Mesenchymal stem cell (in vitro differentiated cells and primary cell): Measurements from ENCODE around the gene MUC22.
"Not testable (repeated sequence)": the region's sequence is repeated elsewhere in the genome, so short reads cannot be mapped to it uniquely, and the experiment has no call there.

Experiments used
- DNase-seq: peaks from one replicate; pipeline ENCODE4 v3.0.0-alpha.2; 2013
- H2AFZ ChIP-seq: one replicate; pipeline ENCODE4 v1.6.1; 2013; ENCODE audit warnings: low read depth, mild to moderate bottlenecking, control low read depth, inconsistent platforms, low read length, moderate library complexity
- H2AK5ac ChIP-seq: 2 replicates; pipeline ENCODE4 v1.6.1; 2013; ENCODE audit warnings: low read length, moderate library complexity, mild to moderate bottlenecking, inconsistent platforms; ENCODE audit not compliant: severe bottlenecking
- H2BK120ac ChIP-seq: one replicate; pipeline ENCODE4 v1.6.1; 2013; ENCODE audit warnings: low read depth, mild to moderate bottlenecking, inconsistent platforms, low read length, moderate library complexity
- H2BK12ac ChIP-seq, 2 experiments: one replicate each; pipeline ENCODE4 v1.6.1; 2013; ENCODE audit warnings: inconsistent platforms in 2 of 2, low read length in 2 of 2, mild to moderate bottlenecking in 2 of 2, moderate library complexity in 2 of 2, control low read depth in 1 of 2
- H2BK15ac ChIP-seq: one replicate; pipeline ENCODE4 v1.6.1; 2013; ENCODE audit warnings: mild to moderate bottlenecking, low read depth, inconsistent platforms; ENCODE audit not compliant: poor library complexity, severe bottlenecking
- H2BK5ac ChIP-seq: 2 replicates; pipeline ENCODE4 v1.6.1; 2013; ENCODE audit warnings: low read depth, mild to moderate bottlenecking, low read length, control low read depth, inconsistent platforms; ENCODE audit not compliant: poor library complexity, severe bottlenecking
- H3K14ac ChIP-seq, 2 experiments: one replicate each; pipeline ENCODE4 v1.6.1; 2013; ENCODE audit warnings: inconsistent platforms in 2 of 2, low read length in 2 of 2, control low read depth in 1 of 2, mild to moderate bottlenecking in 1 of 2, moderate library complexity in 1 of 2
- H3K18ac ChIP-seq, 2 experiments: one replicate each; pipeline ENCODE4 v1.6.1; 2013; ENCODE audit warnings: inconsistent platforms in 2 of 2, low read length in 2 of 2, control low read depth in 1 of 2, low read depth in 1 of 2, mild to moderate bottlenecking in 1 of 2
- H3K23ac ChIP-seq, 2 experiments: one replicate each; pipeline ENCODE4 v1.6.1; 2013; ENCODE audit warnings: inconsistent platforms in 2 of 2, low read length in 2 of 2, mild to moderate bottlenecking in 2 of 2, moderate library complexity in 2 of 2, control low read depth in 1 of 2
- H3K27ac ChIP-seq: 2 replicates; pipeline ENCODE4 v1.5.1; 2013; ENCODE audit warnings: mild to moderate bottlenecking, moderate library complexity, low read length, control low read depth, inconsistent platforms; ENCODE audit not compliant: poor library complexity, severe bottlenecking
- H3K27me3 ChIP-seq, 2 experiments: 2 replicates each; pipeline versions ENCODE4 v1.6.1 to v1.7.0; 2013; ENCODE audit warnings: low read length in 2 of 2, mild to moderate bottlenecking in 2 of 2, moderate library complexity in 2 of 2, control low read depth in 1 of 2, inconsistent platforms in 1 of 2; ENCODE audit not compliant: control insufficient read depth in 1 of 2, insufficient read depth in 1 of 2
- H3K36me3 ChIP-seq, 2 experiments: 2 replicates each; pipeline versions ENCODE4 v1.6.1 to v1.7.0; 2013; ENCODE audit warnings: low read length in 2 of 2, control low read depth in 1 of 2, inconsistent platforms in 1 of 2, low read depth in 1 of 2, mild to moderate bottlenecking in 1 of 2; ENCODE audit not compliant: insufficient read depth in 2 of 2, control insufficient read depth in 1 of 2
- H3K4ac ChIP-seq, 2 experiments: one replicate each; pipeline ENCODE4 v1.6.1; 2013; ENCODE audit warnings: inconsistent platforms in 2 of 2, low read length in 2 of 2, mild to moderate bottlenecking in 2 of 2, moderate library complexity in 2 of 2, control low read depth in 1 of 2, low read depth in 1 of 2
- H3K4me1 ChIP-seq: 2 replicates; pipeline ENCODE4 v1.6.1; 2013; ENCODE audit warnings: low read depth, low read length, control low read depth; ENCODE audit not compliant: control insufficient read depth, insufficient read depth
- H3K4me2 ChIP-seq: 2 replicates; pipeline ENCODE4 v1.6.1; 2013; ENCODE audit warnings: low read length, mild to moderate bottlenecking, inconsistent platforms; ENCODE audit not compliant: poor library complexity, severe bottlenecking
- H3K4me3 ChIP-seq, 2 experiments: 2 replicates each; pipeline versions ENCODE4 v1.5.1 to v1.7.0; 2013; ENCODE audit warnings: low read length in 2 of 2, mild to moderate bottlenecking in 2 of 2, control low read depth in 1 of 2, low read depth in 1 of 2; ENCODE audit not compliant: insufficient read depth in 1 of 2
- H3K79me1 ChIP-seq: replicated peaks from 2 replicates; pipeline ENCODE4 v1.6.1; 2013; ENCODE audit warnings: mild to moderate bottlenecking, control low read depth, low read length, inconsistent platforms; ENCODE audit not compliant: poor library complexity, severe bottlenecking
- H3K9ac ChIP-seq: 2 replicates; pipeline ENCODE4 v1.7.0; 2013; ENCODE audit warnings: mild to moderate bottlenecking, low read length, moderate library complexity
- H3K9me3 ChIP-seq: 2 replicates; pipeline ENCODE4 v1.7.0; 2013; ENCODE audit warnings: mild to moderate bottlenecking, low read length; ENCODE audit not compliant: control insufficient read depth
- H4K8ac ChIP-seq: one replicate; pipeline ENCODE4 v1.6.1; 2013; ENCODE audit warnings: inconsistent platforms, mild to moderate bottlenecking, low read length, moderate library complexity
- H4K91ac ChIP-seq: one replicate; pipeline ENCODE4 v1.6.1; 2013; ENCODE audit warnings: mild to moderate bottlenecking, low read length, inconsistent platforms
- WGBS: methylation state at CpG from one replicate; pipeline ENCODE4 v1.1.7; 2013; ENCODE audit warnings: mixed read lengths; 5-methylcytosine and 5-hydroxymethylcytosine counted together

The MUC22 gene

DNA sequence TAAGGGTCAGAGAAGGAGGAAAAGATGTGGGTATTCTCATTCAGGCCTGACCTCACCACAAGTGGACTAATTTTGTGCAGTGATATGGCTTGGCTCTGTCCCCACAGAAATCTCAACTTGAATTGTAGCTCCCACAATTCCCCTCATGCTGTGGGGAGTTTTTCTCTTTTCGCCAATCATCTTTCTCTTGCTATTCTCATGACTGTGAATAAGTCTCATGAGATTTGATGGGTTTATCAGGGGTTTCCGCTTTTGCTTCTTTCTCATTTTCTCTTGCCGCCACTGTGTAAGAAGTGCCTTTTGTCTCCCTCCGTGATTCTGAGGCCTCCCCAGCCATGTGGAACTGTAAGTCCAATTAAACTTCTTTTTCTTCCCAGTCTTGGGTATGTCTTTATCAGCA is 42.9 kb downstream of the MUC22 start:
- not testable (repeated sequence) for H2BK5ac ChIP-seq, H3K18ac ChIP-seq, H2BK120ac ChIP-seq, H4K91ac ChIP-seq, H3K36me3 ChIP-seq, H2AFZ ChIP-seq, H3K4ac ChIP-seq, H4K8ac ChIP-seq, H3K27ac ChIP-seq, H2BK15ac ChIP-seq, DNase-seq, H2BK12ac ChIP-seq, H3K9ac ChIP-seq, H3K79me1 ChIP-seq, H3K4me1 ChIP-seq, H3K4me3 ChIP-seq, H2AK5ac ChIP-seq, H3K23ac ChIP-seq, H3K9me3 ChIP-seq, H3K14ac ChIP-seq, H3K4me2 ChIP-seq
- WGBS: 94% methylated on average over 3 of the region's 4 CpGs
- H3K27me3 ChIP-seq: peaks cover 0 to 14% of the 10 kb centered on the region in 2 experiments

- Histone ChIP-seq H3K9me3 (no peaks in the 10 kb centered on the region), H3K4me3 (no peak overlapping the region)
- 85% methylated on average over 6 of the region's 8 CpGs for WGBS
Measured at GRCh38 chr6:31053873-31054272, 43.6 kb downstream of the MUC22 start.

DNA sequence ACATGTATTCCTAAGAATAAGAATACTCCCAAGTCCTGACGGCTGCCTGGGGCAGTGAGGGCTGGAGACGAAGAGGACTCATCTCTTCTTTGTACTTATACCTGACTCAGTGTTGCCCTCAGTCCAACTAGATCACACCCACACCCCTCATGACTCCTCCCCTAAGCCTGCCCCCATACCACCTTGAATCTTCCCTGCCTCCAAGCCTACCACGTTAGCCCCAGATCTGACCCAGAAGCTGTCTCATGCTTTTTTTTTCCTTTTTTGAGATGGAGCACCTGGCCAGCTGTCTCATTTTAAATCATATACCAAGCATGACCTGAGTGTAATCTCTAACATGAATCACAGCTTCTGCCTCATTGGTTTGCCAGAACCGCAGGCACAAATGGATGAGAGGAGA is 45.2 kb downstream of the MUC22 start:
- Histone ChIP-seq H2BK15ac (no peak overlapping the region), H2AFZ (no peak overlapping the region), H3K14ac (no peak overlapping the region), H3K27me3 (peaks cover 0 to 14% of the 10 kb centered on the region in 2 experiments), H3K27ac (no peak overlapping the region), H3K9me3 (no peaks in the 10 kb centered on the region), H3K18ac (no peak overlapping the region), H4K91ac (no peak overlapping the region), H2AK5ac (peak overlapping the region; percentile 15), H2BK5ac (no peak overlapping the region), H3K9ac (no peak overlapping the region), H3K4me1 (peaks cover 7% of the 10 kb centered on the region), H3K4me2 (no peak overlapping the region), H3K4ac (no peak overlapping the region), H4K8ac (no peak overlapping the region), H3K4me3 (no peak overlapping the region), H3K79me1 (no peaks in the 10 kb centered on the region), H2BK12ac (no peak overlapping the region), H3K36me3 (no peaks in the 10 kb centered on the region), H2BK120ac (no peak overlapping the region), H3K23ac (no peak overlapping the region)
- DNase-seq: no peak
- 89% methylated on average over 4 of the region's 4 CpGs for WGBS

More at GRCh38 chr6:31053873-31054272, 43.6 kb downstream of the MUC22 start:
- H3K27me3 ChIP-seq: peaks cover 0 to 14% of the 10 kb centered on the region in 2 experiments
- no peak overlapping the region for H3K4ac ChIP-seq
- H2AFZ ChIP-seq: no peak overlapping the region
- H2AK5ac ChIP-seq: no peak overlapping the region
- H3K27ac ChIP-seq: no peak overlapping the region
- no peak overlapping the region for H3K23ac ChIP-seq
- H3K14ac ChIP-seq: no peak overlapping the region
- no peak overlapping the region for H2BK5ac ChIP-seq
- no peaks in the 10 kb centered on the region for H3K36me3 ChIP-seq
- H3K79me1 ChIP-seq: no peaks in the 10 kb centered on the region
- no peak overlapping the region for H3K4me2 ChIP-seq
- peaks cover 7% of the 10 kb centered on the region for H3K4me1 ChIP-seq
- no peak for DNase-seq
- H4K8ac ChIP-seq: no peak overlapping the region
- no peak overlapping the region for H3K9ac ChIP-seq
- H2BK120ac ChIP-seq: no peak overlapping the region
- no peak overlapping the region for H3K18ac ChIP-seq
- H2BK15ac ChIP-seq: no peak overlapping the region
- no peak overlapping the region for H2BK12ac ChIP-seq
- H4K91ac ChIP-seq: no peak overlapping the region

- H3K9ac ChIP-seq: no peak overlapping the region
- no peak overlapping the region for H3K18ac ChIP-seq
- no peak overlapping the region for H3K4ac ChIP-seq
- H3K27me3 ChIP-seq: peaks cover 0 to 19% of the 10 kb centered on the region in 2 experiments
- H4K8ac ChIP-seq: no peak overlapping the region
- H2AK5ac ChIP-seq: peak overlapping the region; percentile 16
- no peak overlapping the region for H4K91ac ChIP-seq
- H2BK12ac ChIP-seq: no peak overlapping the region
- H3K23ac ChIP-seq: no peak overlapping the region
- DNase-seq: peak; percentile 28
- H3K27ac ChIP-seq: peak overlapping the region; percentile 42
- WGBS: 66% methylated on average over 4 of the region's 4 CpGs
- peaks cover 7% of the 10 kb centered on the region for H3K4me1 ChIP-seq
- no peaks in the 10 kb centered on the region for H3K9me3 ChIP-seq
- no peak overlapping the region for H3K4me3 ChIP-seq
- H3K79me1 ChIP-seq: no peaks in the 10 kb centered on the region
- H3K36me3 ChIP-seq: no peaks in the 10 kb centered on the region
- H3K14ac ChIP-seq: no peak overlapping the region
- no peak overlapping the region for H2AFZ ChIP-seq
- no peak overlapping the region for H2BK5ac ChIP-seq
- H2BK15ac ChIP-seq: no peak overlapping the region
- no peak overlapping the region for H2BK120ac ChIP-seq
- H3K4me2 ChIP-seq: no peak overlapping the region
Measured at GRCh38 chr6:31057426-31058003, 47.2 kb downstream of the MUC22 start.
